ENCODE measurements around the gene WDR75.
"Not testable (repeated sequence)": the region's sequence is repeated elsewhere in the genome, so short reads cannot be mapped to it uniquely, and the experiment has no call there.

The WDR75 gene

GRCh38 chr2:189440947-189441708, at the start of gene WDR75:
TSS of gene WDR75 (plus strand) at chr2:189441474. CDS start at chr2:189441493, 19 bp downstream.
- DNase-seq = peak; percentile 91

GRCh38 chr2:189393440-189394111, 47.7 kb upstream of the WDR75 start:
- DNase-seq = no peak

DNA sequence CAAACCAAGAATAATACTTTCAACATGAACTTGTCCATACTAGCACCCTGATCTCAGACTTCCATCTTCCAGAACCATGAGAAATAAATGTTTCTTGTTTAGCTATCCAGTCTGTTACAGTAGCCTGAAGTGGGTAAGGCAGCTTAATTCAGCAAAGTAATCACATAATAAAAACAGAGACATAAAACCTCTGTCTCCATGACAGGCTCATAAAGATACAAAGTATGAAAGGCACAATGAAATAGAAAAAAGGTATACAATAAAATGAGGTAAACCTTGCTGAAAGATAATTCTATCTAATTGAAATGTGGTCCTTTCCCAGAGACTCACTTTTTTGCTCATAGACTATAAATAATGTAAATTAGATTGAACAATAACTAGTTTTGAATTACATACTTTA, 46.7 kb upstream of the WDR75 start:
- no peak for DNase-seq

- DNase-seq = no peak
Measured at GRCh38 chr2:189402932-189403331, 38.3 kb upstream of the WDR75 start.

- no peak for DNase-seq
Measured at GRCh38 chr2:189406586-189407233, 34.6 kb upstream of the WDR75 start.

DNA sequence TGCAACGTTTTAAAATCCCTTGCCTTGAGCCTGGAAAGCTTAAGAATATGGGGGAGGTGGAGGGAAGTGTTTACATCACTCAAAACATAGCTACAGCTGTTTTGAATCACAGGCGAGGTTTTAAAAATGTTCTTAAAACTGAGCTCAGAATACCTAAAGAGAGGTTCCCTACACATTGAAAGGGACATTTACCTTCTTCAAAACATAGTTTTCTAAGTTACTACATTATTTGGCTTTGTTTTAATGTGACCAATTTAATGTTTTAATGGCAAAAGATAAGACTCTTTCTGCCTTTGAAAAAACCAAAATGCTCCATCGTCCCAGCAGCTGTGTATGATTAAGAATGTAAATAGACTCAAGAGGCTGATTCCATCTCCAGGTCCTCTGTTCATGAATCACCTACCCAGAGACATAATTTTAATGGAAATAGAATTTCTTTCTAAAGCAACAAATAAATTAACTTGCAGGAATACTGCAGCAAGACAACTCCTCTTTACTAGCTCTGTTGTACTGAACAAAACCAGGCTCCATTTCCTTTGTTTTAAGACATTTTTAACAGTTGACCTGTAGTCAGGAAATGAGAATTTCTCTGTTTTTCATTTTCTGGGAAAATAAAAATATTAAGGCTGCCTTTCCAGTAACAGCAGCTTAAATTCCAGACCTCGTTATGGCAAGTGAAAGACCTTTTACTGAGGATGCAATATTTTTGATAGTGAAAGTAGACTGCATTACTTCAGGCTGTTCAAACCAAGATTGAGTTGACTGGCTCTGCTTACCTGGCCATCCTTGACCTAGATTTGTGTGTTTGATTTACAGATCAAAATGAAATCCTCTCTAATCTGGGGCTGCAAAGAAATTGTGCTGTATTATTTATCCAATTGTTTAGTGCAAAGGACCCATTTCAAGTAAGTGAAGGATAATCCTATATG, 33.7 kb upstream of the WDR75 start:
- DNase-seq = no peak

DNA sequence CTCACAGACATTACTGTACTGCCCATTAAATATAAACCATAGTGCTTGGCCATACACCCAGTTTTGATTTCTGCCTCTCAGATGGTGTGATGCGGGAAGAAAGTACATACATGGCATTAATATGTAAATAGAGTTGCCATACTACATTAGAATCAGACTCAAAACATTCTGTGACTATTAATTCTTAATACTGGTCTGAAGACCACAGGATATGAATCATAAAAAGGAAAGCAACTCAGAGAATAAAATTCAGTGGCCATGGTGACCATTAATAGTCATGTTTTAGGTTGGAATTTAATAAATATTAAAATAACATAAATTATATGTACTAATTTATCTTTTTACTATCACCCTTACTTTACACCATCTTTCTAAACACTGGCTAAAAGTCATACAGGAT, 33.0 kb upstream of the WDR75 start:
- DNase-seq = no peak

GRCh38 chr2:189409131-189409530, 32.1 kb upstream of the WDR75 start:
- no peak for DNase-seq

DNA sequence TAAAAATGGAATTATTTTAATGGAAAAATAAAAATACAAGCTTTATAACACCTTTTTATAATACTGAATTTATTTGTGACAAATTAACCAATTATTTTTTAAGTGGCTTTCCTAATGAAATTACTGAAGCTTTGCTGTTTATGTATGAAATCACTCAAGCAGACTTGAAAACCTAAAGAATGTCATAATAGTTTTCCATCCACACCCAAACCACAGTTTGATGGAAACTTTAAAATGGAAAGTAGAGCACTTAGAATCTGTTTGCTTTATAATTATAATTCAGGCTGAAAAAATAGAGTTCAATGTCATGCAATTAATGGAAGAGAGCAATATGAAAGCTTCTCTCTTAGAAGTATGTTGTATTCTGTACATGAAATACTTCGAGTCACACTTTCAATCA, 31.6 kb upstream of the WDR75 start:
- no peak for DNase-seq

DNA sequence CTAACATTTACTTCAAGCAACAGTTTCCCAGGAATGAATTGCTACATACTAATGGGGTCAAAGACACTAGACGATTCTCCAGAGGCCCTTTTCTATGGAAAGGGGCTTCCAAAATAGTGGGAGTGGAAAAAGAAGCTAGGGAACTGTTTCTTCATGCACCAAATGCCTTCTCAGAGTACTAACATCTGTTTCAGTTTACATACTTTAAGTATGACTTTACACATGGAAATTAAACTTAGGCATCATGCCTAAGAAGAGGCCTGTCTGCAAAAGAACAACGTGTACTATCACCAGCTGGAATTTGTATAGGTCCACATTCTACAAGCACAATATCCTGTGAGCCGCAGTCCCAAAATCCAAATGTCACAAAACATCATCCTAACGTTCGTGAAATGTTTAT, 29.4 kb upstream of the WDR75 start:
- DNase-seq = no peak

GRCh38 chr2:189412330-189412953, 28.8 kb upstream of the WDR75 start:
- peak; percentile 6 for DNase-seq

DNA sequence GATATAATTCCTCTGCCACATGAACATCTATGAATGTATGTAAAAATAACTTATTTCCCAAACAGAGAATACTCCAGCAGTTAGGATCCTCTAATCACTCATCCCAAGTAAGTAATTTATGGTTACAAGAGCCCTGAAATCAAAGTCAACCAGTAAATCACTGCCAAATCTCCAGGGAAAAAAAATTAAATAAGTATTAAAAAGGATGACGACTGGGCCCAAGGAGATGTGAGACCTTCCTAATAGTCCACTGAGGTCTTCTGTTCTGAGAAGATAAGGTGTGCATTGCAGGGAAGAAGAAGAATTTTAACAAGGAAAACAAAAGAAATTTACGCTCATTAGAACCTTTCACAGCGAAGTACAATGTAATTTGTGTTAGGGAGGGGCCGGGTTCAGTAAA, 28.0 kb upstream of the WDR75 start:
- DNase-seq = no peak

DNA sequence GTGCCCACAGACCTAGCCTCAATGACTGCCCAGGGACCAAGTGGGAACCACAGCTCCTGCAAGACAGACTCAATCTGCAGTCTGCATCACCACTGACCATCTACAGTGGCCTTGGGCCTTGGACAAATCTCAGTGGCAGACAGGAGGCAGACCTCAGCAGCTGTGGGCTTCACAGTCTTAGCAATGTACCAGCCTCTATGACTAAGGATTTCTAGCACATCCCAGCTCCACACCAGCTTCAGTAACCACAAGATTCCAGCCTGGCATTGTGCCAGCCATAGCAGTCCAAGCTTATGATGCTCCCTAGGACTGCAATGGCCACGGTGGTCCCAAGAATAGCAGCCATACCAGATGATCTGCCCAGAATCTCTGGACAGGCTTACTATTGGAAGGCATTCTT, 19.6 kb upstream of the WDR75 start:
- DNase-seq = no peak

DNA sequence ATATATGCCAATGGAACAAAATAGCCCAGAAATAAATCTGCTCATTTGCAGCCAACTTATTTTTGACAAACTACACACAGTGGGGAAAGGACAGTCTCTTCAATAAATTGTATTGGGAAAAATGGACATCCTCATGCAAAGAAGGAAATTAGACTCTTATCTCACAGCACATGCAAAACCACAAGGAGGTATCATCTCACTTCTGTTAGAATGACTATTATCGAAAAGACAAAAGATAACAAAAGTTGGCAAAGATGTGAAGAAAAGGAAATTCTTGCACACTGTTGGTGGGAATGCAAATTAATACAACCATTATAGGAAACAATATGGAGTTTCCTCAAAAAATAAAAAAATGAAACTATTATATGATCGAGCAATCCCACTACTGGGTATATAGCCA, 16.3 kb upstream of the WDR75 start:
- DNase-seq = no peak

GRCh38 chr2:189425676-189426075, 15.6 kb upstream of the WDR75 start:
- no peak for DNase-seq

GRCh38 chr2:189426886-189427285, 14.4 kb upstream of the WDR75 start:
- DNase-seq = no peak

DNA sequence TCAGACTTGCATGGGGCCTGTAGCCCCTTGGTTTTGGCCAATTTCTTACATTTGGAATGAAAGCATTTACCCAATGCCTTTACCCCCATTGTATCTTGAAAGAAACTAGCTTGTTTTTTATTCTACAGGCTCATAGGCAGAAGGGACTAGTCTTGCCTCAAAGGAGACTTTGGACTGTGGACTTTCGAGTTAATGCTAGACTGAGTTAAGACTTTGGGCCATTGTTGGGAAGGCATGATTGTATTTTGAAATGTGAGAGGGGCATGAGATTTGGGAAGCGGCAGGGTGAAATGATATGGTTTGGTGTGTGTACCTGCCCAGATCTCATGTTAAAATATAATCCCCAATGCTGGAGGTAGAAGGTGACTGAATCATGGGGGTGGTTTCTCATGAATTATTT, 13.4 kb upstream of the WDR75 start:
- no peak for DNase-seq

DNA sequence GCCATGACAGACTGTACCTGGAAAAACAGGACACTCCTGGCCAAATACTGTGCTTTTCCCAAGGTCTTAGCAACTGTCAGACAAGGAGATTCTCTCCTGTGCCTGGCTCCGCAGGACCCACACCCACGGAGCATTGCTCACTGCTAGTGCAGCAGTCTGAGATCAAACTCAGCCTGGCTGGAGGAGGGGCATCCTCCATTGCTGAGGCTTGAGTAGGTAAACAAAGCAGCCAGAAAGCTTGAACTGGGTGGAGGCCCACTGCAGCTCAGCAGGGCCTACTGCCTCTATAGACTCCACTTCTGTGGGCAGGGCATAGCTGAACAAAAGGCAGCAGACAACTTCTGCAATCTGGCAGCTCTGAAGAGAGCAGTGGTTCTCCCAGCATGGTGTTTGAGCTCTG, 10.8 kb upstream of the WDR75 start:
- DNase-seq = not testable (repeated sequence)

GRCh38 chr2:189435803-189436202, 5.5 kb upstream of the WDR75 start:
- DNase-seq = not testable (repeated sequence)

- no peak for DNase-seq
Measured at GRCh38 chr2:189437926-189438325, 3.3 kb upstream of the WDR75 start.

- DNase-seq = no peak
Measured at GRCh38 chr2:189439342-189439741, 1.9 kb upstream of the WDR75 start.

DNA sequence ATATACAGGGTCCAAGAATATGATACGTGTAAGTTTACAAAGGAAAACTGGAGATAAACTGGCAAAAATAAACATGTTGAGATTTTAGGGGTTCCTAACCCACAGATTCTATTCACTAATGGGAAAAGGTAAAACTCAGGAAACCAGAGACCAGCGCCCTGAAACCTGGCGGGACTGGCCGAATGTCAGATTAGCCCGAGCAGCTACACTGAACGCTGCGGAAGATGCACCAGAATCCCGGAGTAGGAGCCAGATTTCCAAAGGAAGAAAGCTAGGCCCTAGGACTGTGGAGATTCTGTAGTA, 679 bp upstream of the WDR75 start:
- no peak for DNase-seq

DNA sequence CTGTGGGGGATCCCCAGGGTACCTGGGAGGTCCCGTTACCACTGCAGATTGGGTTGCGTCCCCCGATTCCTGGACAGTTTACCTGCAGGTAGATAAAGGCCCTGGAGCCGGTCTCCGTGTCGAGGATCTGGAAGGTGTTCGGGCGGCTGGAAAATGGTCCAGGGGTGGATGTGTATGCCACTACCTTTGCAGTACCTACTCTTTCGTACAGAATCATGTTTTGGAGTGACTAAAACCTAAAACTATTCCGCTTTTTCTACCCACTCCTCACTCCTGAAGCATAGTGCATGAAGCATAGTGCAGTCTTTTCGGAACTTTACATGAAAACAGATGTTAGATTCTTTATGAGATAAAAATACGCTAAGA, 418 bp downstream of the WDR75 start:
- DNase-seq = no peak
